Measurements from ENCODE around the gene CFAP299.
"Not testable (repeated sequence)": the region's sequence is repeated elsewhere in the genome, so short reads cannot be mapped to it uniquely, and the experiment has no call there.

Gene CFAP299

DNA sequence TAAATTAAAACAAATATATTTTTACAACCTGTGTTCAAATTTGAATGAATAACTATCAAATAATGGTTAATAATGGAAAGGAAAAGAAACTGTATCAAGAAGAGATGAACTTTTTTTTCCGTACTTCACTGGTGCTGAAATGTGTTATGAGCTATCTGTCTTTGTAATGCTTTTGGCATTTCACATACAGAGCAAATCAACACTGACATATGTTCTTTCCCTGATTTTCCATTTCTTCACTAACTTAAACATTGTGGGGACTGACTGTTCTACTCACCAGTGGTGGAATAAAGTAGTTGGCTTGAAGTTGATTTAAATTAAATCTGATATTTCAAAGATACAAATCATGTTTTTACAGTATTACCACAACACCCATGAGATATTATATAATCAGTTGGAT lies 390.9 kb downstream of the CFAP299 start:
- DNase-seq (ENCODE audit: low read depth) = no peak

- no peak for DNase-seq (ENCODE audit: low read depth)
Observed at GRCh38 chr4:80730158-80730557, 394.6 kb downstream of the CFAP299 start.

DNA sequence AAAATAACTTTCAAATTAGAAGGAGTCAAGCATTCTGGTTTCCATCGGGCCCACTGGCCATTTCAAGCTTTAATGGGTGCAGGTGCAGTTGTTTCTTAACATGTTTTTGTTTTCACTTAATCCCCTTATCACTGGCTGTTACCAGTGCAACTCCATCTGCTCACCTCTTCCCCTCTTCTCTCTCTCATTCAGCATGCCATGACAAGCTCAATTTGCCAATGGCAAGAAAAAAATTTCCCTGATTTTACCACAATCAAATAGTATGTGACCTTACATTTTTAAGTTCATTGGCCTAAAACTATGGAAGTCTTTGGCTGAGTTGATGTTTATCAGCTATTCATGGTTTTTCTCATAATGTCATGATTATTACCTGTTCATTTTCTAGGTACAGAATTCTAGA lies 395.9 kb downstream of the CFAP299 start:
- DNase-seq (ENCODE audit: low read depth) = no peak

- peak; percentile 68 for DNase-seq (ENCODE audit: low read depth)
Observed at GRCh38 chr4:80732010-80732409, 396.5 kb downstream of the CFAP299 start.

GRCh38 chr4:80740375-80740774 lies 404.8 kb downstream of the CFAP299 start:
- DNase-seq (ENCODE audit: low read depth) = no peak

GRCh38 chr4:80749558-80749957 lies 414.0 kb downstream of the CFAP299 start:
- DNase-seq (ENCODE audit: low read depth) = not testable (repeated sequence)

- no peak for DNase-seq (ENCODE audit: low read depth)
Observed at GRCh38 chr4:80751200-80751599, 415.7 kb downstream of the CFAP299 start.

DNA sequence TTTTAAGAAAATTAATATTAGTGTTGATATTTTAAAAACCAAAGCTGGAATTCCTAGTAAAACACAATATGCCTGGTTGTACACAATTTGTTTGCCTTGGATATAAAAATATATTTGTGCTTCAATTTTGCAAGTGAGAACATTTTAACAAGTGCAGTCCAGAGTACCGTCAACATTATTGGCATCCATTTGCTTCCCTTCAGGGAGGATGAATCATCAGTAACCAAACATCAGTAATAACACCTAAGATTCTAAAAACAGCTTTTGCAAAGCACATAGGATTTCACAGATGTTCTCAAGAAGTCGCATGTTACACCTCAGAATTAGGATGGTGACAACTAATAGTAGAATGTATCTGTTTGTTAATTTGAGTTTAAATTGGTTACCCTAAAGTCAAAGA lies 432.4 kb downstream of the CFAP299 start:
- DNase-seq (ENCODE audit: low read depth) = peak; percentile 2

DNA sequence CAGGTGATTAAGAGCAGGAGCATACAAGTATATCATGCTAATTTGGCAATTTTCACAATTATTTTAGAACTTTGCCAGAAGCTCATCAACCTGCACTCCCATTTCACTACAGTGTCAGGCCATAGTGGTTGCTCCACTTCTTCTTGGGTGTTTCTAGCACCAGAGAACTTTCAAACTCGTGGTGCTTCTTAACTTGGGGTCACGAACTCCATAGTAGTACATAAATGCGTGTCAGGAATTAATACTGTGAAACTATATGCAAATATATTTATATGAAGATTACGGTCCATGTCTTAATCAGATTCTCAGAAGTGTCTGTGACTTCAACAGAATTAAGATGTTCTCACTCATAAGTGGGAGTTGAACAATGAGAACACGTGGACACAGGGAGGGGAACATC lies 440.6 kb downstream of the CFAP299 start:
- no peak for DNase-seq (ENCODE audit: low read depth)

GRCh38 chr4:80781431-80781830 lies 445.9 kb downstream of the CFAP299 start:
- DNase-seq (ENCODE audit: low read depth) = no peak

GRCh38 chr4:80787306-80787705 lies 451.8 kb downstream of the CFAP299 start:
- DNase-seq (ENCODE audit: low read depth) = no peak

GRCh38 chr4:80788798-80789197 lies 453.3 kb downstream of the CFAP299 start:
- DNase-seq (ENCODE audit: low read depth) = peak; percentile 62

- peak; percentile 11 for DNase-seq (ENCODE audit: low read depth)
Observed at GRCh38 chr4:80790152-80790551, 454.6 kb downstream of the CFAP299 start.

DNA sequence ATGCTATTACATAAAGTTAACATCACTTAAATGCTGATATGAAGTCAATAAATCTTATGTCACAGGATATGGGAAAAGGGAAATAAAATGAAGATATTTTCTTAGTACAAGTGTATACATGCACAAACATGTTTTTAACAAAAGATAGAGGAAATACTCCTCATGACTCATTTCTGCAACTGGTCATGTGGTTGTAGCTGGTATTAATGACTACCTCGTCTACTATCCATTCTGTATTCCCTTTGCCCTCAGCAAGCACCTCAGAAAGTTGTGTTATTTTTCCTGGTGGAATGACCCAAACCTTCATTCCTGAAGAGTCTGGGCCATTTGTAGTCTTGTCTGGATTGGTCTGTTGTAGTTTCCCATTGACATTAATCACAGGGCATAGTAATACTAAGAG lies 458.1 kb downstream of the CFAP299 start:
- peak; percentile 4 for DNase-seq (ENCODE audit: low read depth)

- DNase-seq (ENCODE audit: low read depth) = no peak
Observed at GRCh38 chr4:80798082-80798481, 462.6 kb downstream of the CFAP299 start.

DNA sequence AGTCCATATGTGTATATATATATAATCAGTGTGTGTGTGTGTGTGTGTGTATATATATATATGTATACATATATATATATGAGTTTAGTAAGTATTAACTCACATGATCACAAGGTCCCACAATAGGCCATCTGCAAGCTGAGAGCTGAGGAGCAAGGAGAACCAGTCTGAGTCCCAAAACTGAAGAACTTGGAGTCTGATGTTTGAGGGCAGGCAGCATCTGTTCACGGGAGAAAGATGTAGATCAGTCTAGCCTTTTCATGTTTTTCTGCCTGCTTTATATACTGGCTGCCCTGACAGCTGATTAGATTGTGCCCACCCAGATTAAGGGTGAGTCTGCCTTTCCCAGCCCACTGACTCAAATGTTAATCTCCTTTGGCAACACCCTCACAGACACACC lies 465.2 kb downstream of the CFAP299 start:
- not testable (repeated sequence) for DNase-seq (ENCODE audit: low read depth)

GRCh38 chr4:80803337-80803736 lies 467.8 kb downstream of the CFAP299 start:
- DNase-seq (ENCODE audit: low read depth) = no peak

DNA sequence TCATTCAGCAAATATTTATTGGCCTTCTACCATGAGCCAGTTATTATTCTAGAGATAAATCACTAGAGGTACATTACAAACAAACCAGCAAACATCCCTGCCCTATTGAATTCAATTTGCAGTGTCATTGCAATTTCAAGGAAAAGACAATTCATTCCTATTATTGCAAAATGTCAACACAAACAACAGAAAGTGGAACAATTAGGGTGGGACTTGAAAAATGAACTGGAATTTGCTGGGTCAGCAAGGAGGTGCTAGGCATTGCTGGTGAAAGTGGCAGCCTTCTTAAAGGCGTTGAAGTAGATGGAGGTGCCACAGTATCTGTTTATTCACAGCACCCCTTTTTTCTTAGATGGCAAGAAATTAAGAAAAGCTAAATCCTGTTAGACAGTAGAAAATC lies 470.9 kb downstream of the CFAP299 start:
- DNase-seq (ENCODE audit: low read depth) = no peak

DNA sequence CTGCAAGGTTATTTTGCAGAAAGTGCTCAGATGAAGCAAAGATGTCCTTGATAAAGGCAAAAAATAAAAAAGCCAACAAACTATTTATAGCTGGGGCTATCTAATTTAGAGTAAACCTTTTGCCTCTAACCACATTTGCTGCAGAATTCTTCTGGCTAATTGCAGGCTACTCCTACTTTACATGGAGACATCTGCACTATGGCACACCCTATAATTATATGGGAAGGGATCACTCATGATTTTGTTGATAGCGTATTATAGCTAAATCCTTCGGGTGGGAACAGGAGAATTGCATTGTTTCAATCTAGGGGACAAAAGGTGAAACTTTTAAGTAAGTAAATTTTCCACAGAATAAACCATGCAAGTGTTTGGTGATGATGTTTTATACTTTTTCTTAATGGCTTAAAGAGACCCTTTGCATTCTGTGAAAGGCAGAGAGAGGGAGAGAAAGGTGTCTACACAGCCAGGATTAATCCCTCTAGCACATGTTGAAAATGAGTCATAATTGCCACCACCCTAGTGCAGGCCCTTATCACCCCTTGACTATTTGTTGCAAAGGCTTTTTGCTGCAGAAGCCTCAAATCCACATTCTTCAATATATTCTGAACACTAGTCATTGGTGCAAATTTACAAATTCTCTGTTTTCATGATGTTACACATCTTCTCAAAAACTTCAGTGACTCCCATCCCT lies 473.7 kb downstream of the CFAP299 start:
- DNase-seq (ENCODE audit: low read depth) = no peak

DNA sequence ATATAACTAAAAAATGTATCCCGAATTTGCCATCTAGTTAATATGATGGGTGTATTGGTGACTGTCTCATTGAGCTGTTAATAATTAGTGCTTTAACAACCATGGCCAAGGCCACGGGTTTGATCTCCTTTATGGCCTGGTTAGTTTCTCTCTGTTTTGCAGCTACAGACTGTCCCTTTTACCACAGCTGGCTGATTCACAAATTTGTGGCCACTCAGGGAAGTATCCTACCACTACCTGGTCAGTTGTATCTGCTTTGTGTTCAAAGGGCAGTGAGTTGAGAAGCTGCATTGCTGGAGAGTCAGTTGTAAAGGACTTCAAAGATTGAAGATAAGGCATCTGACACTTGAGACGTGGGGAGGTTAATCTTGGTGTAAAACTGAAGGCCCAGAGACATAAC lies 475.9 kb downstream of the CFAP299 start:
- no peak for DNase-seq (ENCODE audit: low read depth)

DNA sequence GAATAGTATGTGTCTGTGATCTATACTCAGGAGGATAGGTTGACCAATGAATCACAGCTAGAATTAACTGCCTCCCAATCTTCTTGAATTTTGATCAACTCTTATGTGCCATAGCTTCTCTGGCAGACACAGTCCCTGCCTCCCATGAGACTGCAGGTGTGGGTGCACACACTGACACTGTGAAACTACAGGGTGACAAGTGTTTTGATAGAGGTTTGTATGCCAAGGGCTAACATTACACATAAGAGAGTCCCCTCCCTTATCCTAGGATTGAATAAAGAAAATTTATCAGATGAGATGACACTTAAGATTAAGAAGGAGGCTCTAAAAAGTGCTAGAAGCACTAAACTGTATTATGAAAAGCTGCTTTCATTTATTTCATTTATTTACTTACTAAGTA lies 476.6 kb downstream of the CFAP299 start:
- DNase-seq (ENCODE audit: low read depth) = no peak

GRCh38 chr4:80814266-80814665 lies 478.7 kb downstream of the CFAP299 start:
- no peak for DNase-seq (ENCODE audit: low read depth)

DNA sequence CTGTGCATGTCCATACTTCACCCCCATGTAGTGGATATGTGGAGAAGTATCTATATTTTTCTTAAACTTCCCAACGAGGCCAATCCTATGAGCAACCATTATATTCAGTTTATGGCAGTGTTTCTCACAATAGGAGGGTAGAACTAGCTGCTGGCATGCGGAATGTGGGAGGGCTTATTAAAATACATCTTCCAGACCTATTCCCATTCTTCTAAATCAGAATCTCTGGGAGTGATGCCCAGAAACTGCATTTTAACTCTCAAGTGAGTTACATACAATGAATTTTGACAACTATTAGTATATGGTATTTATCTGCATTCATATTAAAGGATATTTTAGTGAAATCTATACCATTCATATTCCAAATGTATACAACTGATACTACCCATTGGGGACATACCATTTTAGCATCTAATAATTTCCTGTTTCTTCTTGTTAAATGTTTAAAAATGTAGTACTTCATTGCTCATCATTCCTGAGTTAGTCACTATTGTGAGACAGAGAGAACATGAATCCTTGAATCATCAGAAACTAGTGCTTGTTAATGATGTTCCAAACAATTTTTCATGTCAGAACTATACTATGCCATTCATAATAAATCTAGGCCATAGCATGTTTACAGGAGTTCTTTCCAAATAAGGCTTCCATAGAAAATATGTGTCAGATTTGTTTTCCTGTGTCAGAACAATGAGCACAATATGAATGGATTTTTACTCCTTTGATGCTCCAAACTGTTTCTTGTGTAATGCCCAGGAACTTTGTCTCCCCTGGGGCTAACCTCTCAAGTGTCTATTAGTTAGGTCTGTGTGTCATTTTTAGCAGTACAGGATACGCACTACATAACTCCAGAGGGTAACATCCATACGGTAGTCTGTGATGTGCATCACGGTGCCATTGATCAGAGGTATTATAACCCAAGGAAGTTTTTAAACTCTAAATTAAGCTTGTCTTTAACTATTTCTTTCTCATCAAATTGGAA lies 496.1 kb downstream of the CFAP299 start:
- peak; percentile 83 for DNase-seq (ENCODE audit: low read depth)

All from amniotic epithelial cell (primary cell).